Measurements from ENCODE around the gene GAB2.
"Not testable (repeated sequence)": the region's sequence is repeated elsewhere in the genome, so short reads cannot be mapped to it uniquely, and the experiment has no call there.

GAB2 gene

GRCh38 chr11:78290293-78291176 lies 127.1 kb downstream of the GAB2 start:
- in situ Hi-C loops (cut with HindIII; ENCODE audit: low sequenced_read_pairs), result no loop called here

- in situ Hi-C loops (cut with HindIII; ENCODE audit: low sequenced_read_pairs), result no loop called here
Observed at GRCh38 chr11:78289552-78290292, 127.9 kb downstream of the GAB2 start.

- in situ Hi-C loops (cut with HindIII; ENCODE audit: low sequenced_read_pairs), result no loop called here
Observed at GRCh38 chr11:78284260-78284659, 133.4 kb downstream of the GAB2 start.

- in situ Hi-C loops (cut with HindIII; ENCODE audit: low sequenced_read_pairs), result no loop called here
Observed at GRCh38 chr11:78282821-78283220, 134.8 kb downstream of the GAB2 start.

- in situ Hi-C loops (cut with HindIII; ENCODE audit: low sequenced_read_pairs), result no loop called here
Observed at GRCh38 chr11:78281511-78281910, 136.1 kb downstream of the GAB2 start.

GRCh38 chr11:78277314-78277994 lies 140.2 kb downstream of the GAB2 start:
- in situ Hi-C loops (cut with HindIII; ENCODE audit: low sequenced_read_pairs), result no loop called here

GRCh38 chr11:78276311-78276710 lies 141.3 kb downstream of the GAB2 start:
- in situ Hi-C loops (cut with HindIII; ENCODE audit: low sequenced_read_pairs), result no loop called here

GRCh38 chr11:78274739-78275138 lies 142.9 kb downstream of the GAB2 start:
- in situ Hi-C loops (cut with HindIII; ENCODE audit: low sequenced_read_pairs), result no loop called here

GRCh38 chr11:78272625-78273269 lies 144.9 kb downstream of the GAB2 start:
- in situ Hi-C loops (cut with HindIII; ENCODE audit: low sequenced_read_pairs), result not testable (repeated sequence)

- in situ Hi-C loops (cut with HindIII; ENCODE audit: low sequenced_read_pairs), result not testable (repeated sequence)
Observed at GRCh38 chr11:78271801-78272200, 145.8 kb downstream of the GAB2 start.

- in situ Hi-C loops (cut with HindIII; ENCODE audit: low sequenced_read_pairs), result no loop called here
Observed at GRCh38 chr11:78270971-78271370, 146.6 kb downstream of the GAB2 start.

- in situ Hi-C loops (cut with HindIII; ENCODE audit: low sequenced_read_pairs), result no loop called here
Observed at GRCh38 chr11:78269806-78270205, 147.8 kb downstream of the GAB2 start.

- in situ Hi-C loops (cut with HindIII; ENCODE audit: low sequenced_read_pairs), result no loop called here
Observed at GRCh38 chr11:78268591-78269410, 148.8 kb downstream of the GAB2 start.

- in situ Hi-C loops (cut with HindIII; ENCODE audit: low sequenced_read_pairs), result no loop called here
Observed at GRCh38 chr11:78266451-78266850, 151.2 kb downstream of the GAB2 start.

- in situ Hi-C loops (cut with HindIII; ENCODE audit: low sequenced_read_pairs), result no loop called here
Observed at GRCh38 chr11:78265326-78265725, 152.3 kb downstream of the GAB2 start.

- in situ Hi-C loops (cut with HindIII; ENCODE audit: low sequenced_read_pairs), result no loop called here
Observed at GRCh38 chr11:78262691-78263090, 154.9 kb downstream of the GAB2 start.

GRCh38 chr11:78262238-78262637 lies 155.4 kb downstream of the GAB2 start:
- in situ Hi-C loops (cut with HindIII; ENCODE audit: low sequenced_read_pairs), result no loop called here

GRCh38 chr11:78261828-78262227 lies 155.8 kb downstream of the GAB2 start:
- in situ Hi-C loops (cut with HindIII; ENCODE audit: low sequenced_read_pairs), result no loop called here

GRCh38 chr11:78261367-78261766 lies 156.3 kb downstream of the GAB2 start:
- in situ Hi-C loops (cut with HindIII; ENCODE audit: low sequenced_read_pairs), result no loop called here
